GM21529 (cell line): Measurements from ENCODE around the gene PDZK1IP1.
"Not testable (repeated sequence)": the region's sequence is repeated elsewhere in the genome, so short reads cannot be mapped to it uniquely, and the experiment has no call there.

ENCODE experiments used
- ATAC-seq: cut with Tn5 transposase; IDR thresholded peaks from one replicate; pipeline ENCODE4 v1.9.1; 2021; ENCODE audit not compliant: unreplicated experiment

PDZK1IP1 gene

DNA sequence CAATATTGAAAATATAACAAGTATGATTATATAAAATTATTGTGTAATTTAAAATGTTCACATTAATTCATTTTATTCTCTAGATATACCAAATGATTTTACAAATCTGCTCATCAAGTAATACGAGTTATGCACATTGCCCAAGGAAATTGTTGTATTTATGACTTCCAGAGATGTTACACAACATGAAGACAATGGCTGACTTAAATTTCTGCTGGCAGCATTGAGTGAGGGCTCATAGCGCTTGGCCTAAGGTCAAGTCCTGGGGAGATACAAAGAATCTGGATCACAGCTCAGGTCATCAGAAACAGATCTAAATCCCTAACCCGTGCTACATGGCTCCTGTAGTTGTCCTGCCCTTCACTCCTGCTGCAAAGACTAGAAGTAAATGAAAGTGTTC, 49.5 kb downstream of the PDZK1IP1 start:
- not testable (repeated sequence) for ATAC-seq

DNA sequence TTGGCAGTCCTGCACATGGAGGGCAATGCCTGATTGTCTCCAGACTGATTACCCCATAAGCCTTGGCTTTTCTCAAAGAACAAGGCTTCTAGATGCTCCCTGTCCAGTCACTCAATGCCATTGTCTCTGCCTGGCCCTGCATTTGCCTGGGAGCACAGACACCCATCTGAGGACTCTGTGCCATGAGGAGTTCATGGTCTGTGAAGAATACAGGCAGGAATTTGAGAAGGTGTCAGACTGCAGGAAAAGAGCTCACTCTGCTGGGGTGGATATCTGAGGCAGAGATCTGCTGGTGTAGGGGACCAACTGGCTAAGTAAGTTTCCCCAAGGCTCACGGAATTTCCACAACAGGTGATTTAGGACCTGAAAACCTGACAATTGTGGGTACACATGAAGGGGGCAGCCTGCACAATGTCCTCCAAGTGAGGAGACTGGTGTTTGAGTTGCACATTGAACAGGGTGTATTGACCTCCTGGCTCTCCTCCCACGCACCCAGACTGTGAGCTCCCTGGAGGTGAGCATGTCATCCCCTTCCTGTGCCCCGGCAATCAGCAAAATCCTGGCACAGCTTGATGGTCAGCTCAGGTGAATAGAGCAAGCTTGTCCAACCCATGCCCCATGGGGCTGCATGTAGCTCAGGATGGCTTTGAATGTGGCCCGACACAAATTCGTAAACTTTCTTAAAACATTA, 51.8 kb downstream of the PDZK1IP1 start:
- ATAC-seq = no peak

DNA sequence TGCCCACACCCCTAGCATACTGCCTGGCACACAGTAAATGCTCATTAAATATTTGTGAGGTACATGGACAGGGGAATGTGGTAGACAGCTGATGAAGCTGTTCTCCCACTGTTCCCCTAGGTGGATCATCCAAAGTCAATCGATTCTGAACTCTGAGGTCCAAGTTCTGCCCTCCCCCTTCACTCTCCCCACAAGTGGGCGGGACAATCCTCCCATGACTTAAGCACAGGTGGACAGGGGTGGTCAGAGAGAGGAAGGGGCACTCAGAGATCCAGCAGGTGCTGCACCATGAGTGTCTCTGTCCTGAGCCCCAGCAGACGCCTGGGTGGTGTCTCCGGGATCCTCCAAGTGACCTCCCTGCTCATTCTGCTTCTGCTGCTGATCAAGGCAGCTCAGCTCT, 52.6 kb downstream of the PDZK1IP1 start, which contains the start of gene CYP4A22:
CYP4A22 (plus strand) TSS at position 244 of the 400 bp plus-strand sequence; CDS start at position 289, 45 bp downstream.
- ATAC-seq = no peak
